Measurements from ENCODE around the gene ARHGEF16. TPM values are rescaled to one million over a fixed set of nuclear protein-coding genes. Genes with fewer than 3 reads are reported as not detected.
A peak's percentile ranks its signal among the peaks of the same experiment; 100 is the strongest.

Gene ARHGEF16
- total RNA-seq, 1 donor from 2014 or later: 11.3 TPM

DNA sequence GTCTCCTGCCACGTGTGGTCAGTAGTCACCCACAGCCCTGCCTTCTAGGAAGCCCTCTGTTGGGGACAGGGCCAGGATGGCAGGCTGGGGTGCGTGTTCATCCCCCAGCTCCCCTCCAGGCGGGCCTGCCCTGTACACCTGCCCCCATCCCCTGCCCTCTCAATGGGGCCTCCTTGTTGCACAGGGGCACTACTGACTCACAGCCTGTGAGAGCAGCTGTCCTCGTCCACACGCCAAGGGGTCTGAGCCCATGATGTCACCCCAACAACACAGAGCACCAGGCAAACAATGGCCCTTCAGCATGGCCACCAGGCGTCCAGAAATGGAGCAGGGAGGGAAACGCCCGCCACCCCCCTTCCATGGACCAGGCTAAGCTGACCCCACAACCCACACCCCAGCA lies 64.3 kb downstream of the ARHGEF16 start:
- DNase-seq (ENCODE audit: low read depth, low spot score): no peak
- no peak overlapping the region for H3K4me3 Mint-ChIP-seq
- TF ChIP-seq, protein P1, sequence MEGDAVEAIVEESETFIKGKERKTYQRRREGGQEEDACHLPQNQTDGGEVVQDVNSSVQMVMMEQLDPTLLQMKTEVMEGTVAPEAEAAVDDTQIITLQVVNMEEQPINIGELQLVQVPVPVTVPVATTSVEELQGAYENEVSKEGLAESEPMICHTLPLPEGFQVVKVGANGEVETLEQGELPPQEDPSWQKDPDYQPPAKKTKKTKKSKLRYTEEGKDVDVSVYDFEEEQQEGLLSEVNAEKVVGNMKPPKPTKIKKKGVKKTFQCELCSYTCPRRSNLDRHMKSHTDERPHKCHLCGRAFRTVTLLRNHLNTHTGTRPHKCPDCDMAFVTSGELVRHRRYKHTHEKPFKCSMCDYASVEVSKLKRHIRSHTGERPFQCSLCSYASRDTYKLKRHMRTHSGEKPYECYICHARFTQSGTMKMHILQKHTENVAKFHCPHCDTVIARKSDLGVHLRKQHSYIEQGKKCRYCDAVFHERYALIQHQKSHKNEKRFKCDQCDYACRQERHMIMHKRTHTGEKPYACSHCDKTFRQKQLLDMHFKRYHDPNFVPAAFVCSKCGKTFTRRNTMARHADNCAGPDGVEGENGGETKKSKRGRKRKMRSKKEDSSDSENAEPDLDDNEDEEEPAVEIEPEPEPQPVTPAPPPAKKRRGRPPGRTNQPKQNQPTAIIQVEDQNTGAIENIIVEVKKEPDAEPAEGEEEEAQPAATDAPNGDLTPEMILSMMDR (conservative IDR thresholded peaks at IDR 0.05): no peak
- no peak overlapping the region for H3K27ac Mint-ChIP-seq (ENCODE audit: unreplicated experiment)
- no peaks in the 10 kb centered on the region for H3K9me3 Mint-ChIP-seq
- no peaks in the 10 kb centered on the region for H3K36me3 Mint-ChIP-seq (ENCODE audit: low read depth)
- no peaks in the 10 kb centered on the region for H3K4me1 Mint-ChIP-seq
- H3K27me3 Mint-ChIP-seq (ENCODE audit: low read depth): no peaks in the 10 kb centered on the region

DNA sequence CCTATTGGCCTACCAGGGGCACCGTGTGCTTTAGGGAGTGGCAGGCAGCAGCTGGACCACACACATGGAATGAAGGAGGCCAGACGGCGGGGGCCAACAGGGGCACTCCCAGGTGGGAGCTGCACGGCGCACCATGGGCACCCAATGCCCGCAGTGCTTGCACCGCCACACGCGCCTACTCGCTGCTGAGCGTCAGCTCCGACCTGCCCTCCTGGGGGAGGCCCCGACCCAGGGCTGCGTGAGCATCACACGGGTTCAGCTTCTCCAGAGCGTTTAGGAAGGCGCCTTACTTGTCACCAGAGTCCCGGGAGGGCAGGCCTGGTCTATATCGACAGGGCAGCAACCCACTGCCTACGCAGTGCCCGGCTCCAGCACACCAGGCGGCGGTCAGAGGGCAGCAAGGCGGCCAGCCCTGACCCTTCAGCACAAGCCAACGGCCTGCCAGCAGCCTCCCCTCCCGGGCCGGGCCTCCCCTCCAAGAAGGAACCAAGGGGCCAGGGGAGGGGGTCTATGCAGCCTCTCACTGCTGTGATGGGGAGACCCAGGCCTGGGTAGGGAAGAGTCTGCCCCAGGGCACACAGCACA lies 64.9 kb downstream of the ARHGEF16 start:
- Mint-ChIP-seq H3K9me3 (no peaks in the 10 kb centered on the region), H3K4me1 (no peaks in the 10 kb centered on the region), H3K4me3 (no peak overlapping the region), H3K27ac (ENCODE audit: unreplicated experiment) (no peak overlapping the region), H3K27me3 (ENCODE audit: low read depth) (no peaks in the 10 kb centered on the region), H3K36me3 (ENCODE audit: low read depth) (no peaks in the 10 kb centered on the region)
- TF ChIP-seq, protein P1 (conservative IDR thresholded peaks at IDR 0.05): no peak
- DNase-seq (ENCODE audit: low read depth, low spot score): no peak

DNA sequence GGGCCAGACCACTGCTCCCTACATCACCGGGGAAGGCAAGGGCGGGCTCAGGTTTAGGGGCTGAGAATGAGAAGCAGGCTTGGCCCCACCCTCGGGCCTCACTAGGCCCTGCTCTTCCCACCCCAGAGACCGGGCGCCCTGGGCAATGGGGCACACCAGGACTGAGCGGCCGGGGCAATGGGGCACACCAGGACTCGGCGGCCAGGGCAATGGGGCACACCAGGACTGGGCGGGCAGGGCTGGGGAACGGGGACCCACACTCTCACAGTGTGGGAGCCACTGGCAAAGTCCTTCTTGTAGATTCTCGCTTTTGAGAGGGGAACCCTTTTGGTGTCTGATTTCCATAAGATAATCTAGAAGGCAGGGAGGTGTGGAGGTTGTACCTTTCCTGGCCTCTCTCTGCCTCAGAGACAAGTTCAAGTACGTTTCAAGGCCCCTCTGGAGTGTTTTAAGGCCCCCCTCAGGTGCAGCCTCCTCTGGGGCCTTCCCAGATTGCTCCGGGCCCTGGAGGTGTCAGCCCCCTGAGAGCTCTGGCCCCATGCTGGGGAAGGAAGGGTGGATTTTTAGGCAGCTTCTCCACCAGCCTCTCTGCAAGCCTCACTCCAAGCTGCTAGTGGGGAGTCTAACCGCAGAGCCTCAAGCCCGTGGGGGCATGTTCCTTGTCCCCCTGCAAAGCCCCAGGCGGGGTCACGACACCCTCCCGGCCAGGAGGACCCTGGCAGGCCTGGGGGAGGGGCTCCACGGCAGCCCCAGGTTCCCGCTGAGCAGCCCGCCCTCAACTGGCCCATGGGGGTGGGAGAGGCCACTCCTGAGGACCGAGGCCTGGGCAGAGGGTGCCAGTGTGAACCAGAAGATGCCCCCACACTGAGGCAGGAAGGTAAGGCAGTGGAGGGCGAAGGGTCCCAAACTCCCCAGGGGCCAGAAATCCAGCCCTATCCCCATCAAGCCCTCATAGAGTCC lies 66.2 kb downstream of the ARHGEF16 start:
- no peaks in the 10 kb centered on the region for H3K36me3 Mint-ChIP-seq (ENCODE audit: low read depth)
- peak overlapping the region; percentile 35 for H3K27ac Mint-ChIP-seq (ENCODE audit: unreplicated experiment)
- no peak for DNase-seq (ENCODE audit: low read depth, low spot score)
- TF ChIP-seq, protein P1 (conservative IDR thresholded peaks at IDR 0.05): no peak
- no peaks in the 10 kb centered on the region for H3K4me1 Mint-ChIP-seq
- H3K9me3 Mint-ChIP-seq: no peaks in the 10 kb centered on the region
- H3K27me3 Mint-ChIP-seq (ENCODE audit: low read depth): no peaks in the 10 kb centered on the region
- H3K4me3 Mint-ChIP-seq: no peak overlapping the region

DNA sequence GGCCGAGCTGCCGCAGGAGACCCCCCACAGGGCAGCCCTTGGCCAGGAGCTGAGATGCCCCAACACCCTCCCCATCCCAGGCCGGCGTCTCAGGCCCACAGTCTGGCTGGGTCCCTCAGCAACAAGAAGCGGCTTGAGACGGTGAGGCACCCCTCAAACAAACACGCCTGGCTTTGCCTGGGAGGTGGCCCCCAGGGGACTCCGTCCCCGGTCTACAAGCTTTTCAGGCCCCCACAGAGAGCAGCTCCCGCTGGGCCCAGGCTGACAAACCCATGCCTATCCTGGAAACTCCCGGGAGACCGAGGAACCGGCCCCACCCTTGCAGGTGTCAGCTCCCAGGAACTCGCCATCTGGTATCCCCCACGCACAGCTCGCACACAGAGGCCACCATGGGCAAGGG lies 67.0 kb downstream of the ARHGEF16 start:
- TF ChIP-seq, protein P1 (conservative IDR thresholded peaks at IDR 0.05): no peak
- H3K36me3 Mint-ChIP-seq (ENCODE audit: low read depth): no peaks in the 10 kb centered on the region
- DNase-seq (ENCODE audit: low read depth, low spot score): no peak

DNA sequence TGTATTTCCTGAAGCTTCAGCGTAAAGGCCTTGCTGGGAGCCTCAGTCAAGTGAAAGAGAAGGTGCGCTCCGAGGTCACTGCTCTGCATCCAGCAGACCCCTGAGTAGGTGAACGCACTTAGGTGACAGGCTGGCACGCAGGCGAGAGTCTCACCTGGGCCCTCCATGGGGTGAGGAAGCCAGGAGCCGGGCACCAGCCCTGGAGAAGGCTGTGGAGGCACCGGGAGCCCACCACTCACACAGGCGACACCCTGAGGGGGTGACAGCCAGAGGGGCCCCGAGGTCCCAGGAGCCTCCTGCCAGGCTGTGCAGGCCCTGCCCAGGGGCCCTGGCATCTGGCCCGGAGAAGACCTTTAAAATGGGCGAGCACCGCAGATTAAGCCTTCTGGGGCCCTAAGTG lies 67.6 kb downstream of the ARHGEF16 start:
- Mint-ChIP-seq H3K9me3 (no peaks in the 10 kb centered on the region), H3K4me3 (no peak overlapping the region), H3K27ac (ENCODE audit: unreplicated experiment) (no peak overlapping the region), H3K27me3 (ENCODE audit: low read depth) (no peaks in the 10 kb centered on the region), H3K36me3 (ENCODE audit: low read depth) (no peaks in the 10 kb centered on the region), H3K4me1 (no peaks in the 10 kb centered on the region)
- DNase-seq (ENCODE audit: low read depth, low spot score): no peak
- TF ChIP-seq, protein P1 (conservative IDR thresholded peaks at IDR 0.05): no peak

More for the DNA sequence above, 67.0 kb downstream of the ARHGEF16 start:
- no peaks in the 10 kb centered on the region for H3K27me3 Mint-ChIP-seq (ENCODE audit: low read depth)
- H3K27ac Mint-ChIP-seq (ENCODE audit: unreplicated experiment): no peak overlapping the region
- H3K4me3 Mint-ChIP-seq: no peak overlapping the region
- no peaks in the 10 kb centered on the region for H3K4me1 Mint-ChIP-seq
- no peaks in the 10 kb centered on the region for H3K9me3 Mint-ChIP-seq
